Stimulated activated CD4-positive, alpha-beta T cell treated with anti-CD3 and anti-CD28 coated beads, Interleukin-1b, Interleukin-23, amount 100 ng/mL, for 48 hours (primary cell): Measurements from ENCODE around the gene TBC1D14.
"Not testable (repeated sequence)": the region's sequence is repeated elsewhere in the genome, so short reads cannot be mapped to it uniquely, and the experiment has no call there.

Source experiments
- DNase-seq: peaks from one replicate; pipeline ENCODE4 v3.0.0-alpha.2; 2020

The TBC1D14 gene

DNA sequence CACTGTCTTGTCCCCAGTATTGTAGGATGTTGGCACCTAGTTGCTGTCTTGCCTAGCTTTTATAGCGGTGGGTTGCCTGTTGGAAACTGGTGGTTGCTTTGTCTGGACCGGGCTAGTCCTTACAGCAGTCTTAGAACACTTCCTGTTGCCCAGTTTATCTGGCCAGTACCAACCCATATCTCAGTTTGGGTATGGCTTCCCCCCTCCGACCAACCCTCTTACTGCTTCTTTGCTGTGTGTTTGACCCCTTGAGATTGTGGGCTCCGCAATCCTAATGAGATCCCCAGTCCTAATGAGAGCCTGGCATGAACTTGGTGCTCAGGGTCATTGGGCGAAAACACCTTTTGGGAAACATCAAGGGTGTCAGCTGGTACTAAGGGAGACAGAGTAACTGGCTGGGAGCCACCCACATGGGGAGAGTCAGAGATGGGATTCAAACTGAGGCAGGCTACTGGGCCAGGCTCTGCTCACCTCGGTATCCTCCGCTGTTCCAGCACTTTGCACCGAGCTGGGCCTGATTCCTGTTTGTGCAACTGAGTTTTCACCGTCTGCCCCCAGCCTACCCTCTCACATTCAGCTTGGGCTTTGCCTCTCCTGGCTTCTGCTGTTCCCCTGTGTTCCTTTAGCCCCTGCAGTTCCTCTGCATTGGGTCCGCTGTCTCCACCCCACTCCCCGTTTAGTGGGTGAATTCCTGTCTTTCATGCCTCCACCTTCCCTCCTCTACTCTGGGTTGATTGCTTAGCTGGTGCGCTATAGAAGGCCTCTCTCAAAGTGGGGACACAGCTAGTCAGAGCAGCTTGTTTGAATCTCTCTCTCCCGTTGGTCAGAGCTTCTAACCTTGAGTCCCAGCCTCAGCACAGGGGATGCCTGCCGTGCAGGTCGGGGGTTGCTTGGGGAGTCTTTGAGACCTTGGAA, 1.6 kb downstream of the TBC1D14 start:
- no peak for DNase-seq

DNA sequence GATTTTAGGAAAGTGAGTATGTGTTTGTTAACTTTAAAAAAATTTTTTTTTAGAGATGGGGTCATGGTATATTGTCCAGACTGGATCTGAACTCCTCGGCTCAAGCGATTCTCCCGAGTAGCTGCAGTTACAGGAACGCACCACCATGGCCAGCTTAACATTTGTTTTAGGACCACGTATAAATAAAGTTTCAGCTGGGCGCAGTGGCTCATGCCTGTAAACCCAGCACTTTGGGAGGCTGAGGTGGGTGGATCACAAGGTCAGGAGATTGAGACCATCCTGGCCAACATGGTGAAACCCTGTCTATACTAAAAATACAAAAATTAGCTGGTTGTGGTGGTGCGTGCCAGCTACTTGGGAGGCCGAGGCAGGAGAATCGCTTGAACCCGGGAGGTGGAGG, 2.3 kb downstream of the TBC1D14 start:
- DNase-seq: not testable (repeated sequence)

DNA sequence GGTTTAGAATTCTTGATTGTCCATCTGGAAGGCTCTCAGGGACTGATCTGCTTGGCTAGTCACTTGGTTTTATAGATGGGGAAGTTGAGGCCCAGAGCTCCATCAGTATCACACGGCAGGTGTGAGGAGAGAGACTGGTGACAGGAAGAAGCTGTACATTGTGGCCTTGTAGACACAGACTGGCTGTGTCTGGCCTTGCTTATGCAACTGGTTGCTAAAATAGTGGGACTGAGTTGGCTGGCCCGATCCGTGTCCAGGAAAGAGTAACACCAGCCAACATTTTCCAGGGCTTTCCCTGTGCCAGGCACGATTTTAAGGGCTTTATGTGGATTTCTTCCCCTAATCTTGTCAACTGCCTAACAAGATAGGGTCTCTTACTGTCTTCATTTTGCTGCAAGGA, 2.8 kb downstream of the TBC1D14 start:
- no peak for DNase-seq

DNA sequence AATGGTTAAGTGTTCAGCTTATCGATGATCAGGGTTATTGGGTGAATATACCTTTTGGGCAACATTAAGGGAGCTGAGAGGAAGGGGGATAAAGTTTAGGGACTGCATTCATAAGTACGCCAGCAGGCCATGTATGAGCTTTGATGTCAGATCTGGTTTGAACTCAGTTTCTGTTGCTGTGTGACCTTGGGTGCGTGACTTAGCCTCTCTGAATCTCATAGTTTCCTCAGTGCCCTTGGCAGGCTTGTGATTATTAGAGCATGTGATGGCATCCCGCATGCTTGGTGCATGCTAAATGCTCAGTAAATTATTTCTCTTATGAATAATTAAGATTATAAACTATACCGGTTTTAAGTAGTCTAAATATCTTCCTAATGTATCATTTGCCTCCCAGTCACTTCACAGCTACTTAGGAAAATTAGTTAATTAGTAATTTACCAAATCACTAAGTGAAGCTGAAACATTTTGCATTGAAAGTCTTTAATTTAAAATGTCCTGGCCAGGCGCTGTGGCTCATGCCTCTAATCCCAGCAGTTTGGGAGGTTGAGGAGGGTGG, 3.8 kb downstream of the TBC1D14 start:
- no peak for DNase-seq

DNA sequence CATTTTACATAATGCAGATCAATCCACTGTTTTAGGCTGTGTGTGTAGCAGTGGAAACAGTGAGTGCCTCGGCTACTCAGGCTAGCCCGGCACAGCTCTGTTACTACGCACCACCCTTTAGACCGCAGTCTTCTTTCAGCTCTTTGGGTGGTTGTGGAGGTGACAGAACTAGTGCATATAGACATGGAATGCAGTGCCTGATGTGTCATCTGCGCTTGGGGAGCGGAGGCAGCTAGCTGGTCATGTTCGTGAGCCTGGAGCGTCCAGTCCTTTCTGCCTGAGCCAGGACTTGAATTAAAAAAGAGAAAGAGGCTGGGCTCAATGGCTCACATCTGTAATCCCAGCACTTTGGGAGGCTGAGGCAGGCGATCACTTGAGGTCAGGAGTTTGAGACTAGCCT, 4.8 kb downstream of the TBC1D14 start:
- no peak for DNase-seq

DNA sequence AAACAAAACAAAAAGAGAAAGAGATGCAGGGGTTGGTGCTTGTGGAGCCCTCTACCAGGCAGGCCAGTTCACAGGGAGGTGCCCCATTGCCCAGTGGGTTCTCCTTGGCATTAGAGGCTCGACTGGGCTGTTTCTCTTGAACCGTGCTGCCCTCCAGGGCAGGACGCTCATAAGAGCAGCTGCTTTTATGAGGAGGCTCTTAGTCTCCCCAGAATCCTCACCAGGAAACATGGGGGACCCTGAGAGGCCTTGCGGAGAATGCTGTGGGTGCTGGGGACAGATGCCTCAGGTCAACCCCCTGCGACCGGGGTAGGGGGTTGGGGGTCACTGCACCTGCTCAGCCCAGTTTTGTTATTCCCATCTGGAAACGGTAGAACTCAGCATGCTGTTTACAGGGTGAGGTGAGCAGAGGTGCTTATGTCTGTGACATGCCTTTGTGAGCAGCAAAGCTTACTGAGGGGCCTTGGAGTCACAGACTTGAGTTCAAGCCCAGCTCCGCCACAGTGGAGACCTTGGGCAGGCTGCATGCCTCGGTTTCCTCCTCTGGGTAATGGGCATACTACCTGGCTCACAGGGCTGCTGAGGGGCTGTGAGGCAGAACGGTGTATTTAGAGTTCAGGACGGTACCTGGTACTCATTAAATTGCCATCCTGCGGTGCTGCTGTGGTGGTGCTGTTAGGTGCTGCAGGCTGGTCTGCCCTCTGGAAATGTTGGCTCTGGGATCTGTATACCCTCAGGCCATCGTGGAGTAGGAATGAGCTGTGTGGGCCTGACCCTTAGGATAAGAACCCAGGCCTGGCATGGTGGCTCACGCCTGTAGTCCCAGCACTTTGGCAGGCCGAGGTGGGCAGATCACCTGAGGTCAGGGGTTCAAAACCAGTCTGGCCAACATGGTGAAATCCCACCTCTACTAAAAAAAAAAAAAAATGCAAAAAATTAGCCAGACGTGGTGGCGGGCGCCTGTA, 5.7 kb downstream of the TBC1D14 start:
- no peak for DNase-seq

DNA sequence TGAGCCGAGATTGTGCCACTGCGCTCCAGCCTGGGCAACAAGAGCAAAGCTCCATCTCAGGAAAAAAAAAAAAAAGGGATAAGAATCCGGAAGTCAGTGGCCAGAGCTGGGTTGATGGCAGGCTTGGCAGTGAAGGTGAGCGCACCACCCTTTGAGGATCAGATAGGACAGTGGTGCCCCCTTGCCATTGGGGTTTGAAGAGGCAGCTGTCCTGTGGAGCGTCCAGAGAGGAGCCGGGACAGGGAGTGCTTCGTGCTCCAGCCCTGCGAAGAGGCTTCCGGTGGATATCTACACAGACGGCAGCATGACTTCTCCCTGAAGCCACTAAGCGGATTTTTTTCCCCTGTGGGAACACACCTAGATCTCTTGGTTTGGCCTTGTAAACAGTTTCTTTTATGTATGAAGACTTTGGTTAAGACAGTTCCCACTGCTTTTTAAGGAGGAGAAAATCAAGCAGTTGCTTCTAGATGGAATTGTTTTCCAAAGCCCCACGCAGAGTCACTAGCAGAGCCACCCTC, 6.5 kb downstream of the TBC1D14 start:
- DNase-seq: no peak

DNA sequence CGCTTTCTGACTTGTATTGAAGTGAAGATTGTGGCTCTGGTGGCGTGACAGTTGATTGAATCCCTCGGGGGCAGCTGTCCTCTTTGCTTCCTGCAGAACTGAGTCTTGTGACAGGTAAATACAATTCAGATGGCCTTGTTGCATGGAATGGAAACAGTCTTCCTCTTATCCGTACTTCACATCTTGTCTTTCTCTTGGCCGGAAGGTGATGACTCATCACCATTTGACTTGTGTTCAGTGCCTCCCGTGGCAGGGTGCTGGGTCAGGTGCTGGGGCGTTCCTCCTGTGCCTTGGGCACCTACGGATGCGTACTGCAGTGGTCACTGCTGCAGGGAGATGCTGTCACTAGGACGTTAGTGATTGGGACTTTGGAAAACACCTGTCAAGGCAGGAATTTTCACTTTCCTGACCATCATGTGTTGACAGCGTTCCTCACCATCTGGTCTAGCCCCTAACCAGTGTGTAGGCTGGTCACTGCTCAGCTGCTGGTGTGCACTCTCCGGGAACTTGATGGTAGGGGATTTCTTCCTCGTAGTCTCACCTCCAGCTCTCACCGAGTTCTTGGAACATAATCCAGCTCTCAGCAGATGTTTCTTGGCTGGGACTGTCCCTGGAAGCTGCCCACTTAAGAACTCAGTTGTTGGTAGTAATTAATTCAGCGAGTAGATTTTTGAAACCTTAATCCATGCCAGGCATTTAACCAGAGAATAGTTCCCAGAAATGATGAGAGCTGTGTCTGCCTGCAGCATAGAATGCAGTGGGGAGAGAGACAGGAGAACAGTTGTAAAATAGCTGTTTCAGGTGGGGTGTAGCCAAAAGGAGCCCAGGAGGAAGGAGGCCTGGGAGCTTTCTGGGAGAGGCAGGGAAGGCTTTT, 7.2 kb downstream of the TBC1D14 start:
- peak; percentile 64 for DNase-seq

DNA sequence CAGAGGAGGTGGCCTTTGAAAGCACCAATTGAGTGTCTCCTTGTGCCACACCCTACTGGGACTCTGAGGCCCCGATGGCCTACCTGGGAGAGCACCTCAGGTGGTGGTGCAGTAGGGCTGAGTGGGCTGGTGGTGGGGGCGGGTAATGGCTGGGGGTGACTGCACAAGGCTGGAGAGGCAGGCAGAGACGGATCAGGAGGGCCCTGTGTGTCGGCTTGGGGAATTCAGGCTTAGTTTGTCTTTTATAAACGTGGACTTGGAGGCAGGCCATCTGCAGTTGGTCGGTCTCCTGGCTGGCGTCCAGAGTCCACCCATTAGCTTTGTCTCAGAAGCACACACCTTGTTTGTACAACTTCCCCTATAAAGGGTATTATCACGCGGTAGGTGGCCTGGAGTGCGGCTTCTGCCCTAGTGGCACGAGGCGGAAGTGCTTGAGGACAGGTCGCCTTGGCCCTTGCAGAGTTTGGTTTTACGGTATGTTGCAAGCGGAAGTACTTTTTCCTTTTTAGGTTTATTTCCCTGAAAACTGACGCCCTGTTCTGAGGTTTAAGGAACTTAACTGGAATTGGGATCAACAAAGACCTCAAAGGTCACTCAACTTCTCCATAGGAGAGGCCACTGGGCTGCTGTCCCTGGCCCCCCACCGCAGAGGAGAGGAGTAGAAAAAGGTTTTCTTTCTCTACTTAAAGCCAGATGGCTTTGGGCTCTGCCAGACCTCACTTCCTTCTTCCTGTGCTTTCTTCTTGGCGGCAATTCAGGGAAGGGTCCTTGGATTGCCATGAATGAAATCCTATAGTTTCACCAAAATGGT, 8.0 kb downstream of the TBC1D14 start:
- peak; percentile 43 for DNase-seq

DNA sequence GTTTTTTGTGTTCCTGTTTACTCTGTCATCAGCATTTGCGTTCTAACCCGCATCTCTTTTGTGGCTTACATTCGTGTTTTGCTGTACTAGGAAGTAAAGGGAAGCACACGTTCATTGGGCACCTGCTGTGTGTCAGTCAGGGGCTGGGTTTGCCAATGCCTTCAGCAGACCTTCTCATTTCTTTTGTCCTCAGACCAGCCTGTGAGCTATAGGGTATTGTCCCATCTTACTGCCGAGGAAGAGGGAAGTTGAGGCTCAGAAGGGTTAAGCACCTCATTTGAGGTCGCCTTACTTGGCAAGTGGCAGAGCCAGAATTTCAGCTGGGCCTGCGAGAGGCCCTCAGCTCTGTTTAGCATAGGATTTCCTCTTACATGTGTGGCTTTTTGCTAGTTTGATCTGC, 8.7 kb downstream of the TBC1D14 start:
- DNase-seq: no peak

DNA sequence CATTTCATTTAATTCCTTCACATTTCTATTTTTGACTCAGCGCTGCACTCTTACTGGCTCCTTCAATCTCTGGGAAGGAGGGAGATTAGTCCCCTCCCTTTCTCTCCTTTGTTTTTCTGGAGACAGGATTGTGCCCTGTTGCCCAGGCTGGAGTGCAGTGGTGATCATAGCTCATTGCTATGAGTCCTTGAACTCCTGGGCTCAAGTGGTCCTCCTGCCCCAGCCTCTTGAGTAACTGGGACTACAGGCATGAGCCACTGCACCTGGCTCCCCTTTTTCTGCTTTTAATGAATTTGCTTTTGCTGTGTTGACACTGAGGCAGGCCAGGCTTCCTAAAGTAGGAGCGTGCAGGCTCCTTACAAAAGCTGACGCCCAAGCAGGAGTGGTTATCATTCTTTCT, 10.5 kb downstream of the TBC1D14 start:
- no peak for DNase-seq

DNA sequence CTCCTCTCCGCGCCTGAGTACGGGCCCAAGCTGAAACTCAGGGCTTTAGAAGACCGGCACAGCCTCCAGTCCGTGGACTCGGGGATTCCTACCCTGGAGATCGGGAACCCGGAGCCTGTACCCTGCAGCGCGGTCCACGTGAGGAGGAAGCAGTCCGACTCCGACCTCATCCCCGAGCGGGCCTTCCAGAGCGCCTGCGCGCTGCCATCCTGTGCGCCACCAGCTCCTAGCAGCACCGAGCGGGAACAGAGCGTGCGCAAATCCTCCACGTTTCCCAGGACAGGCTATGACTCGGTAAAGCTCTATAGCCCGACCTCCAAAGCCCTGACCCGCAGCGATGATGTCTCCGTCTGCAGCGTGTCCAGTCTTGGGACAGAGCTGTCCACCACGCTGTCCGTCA, 13.9 kb downstream of the TBC1D14 start:
- no peak for DNase-seq

DNA sequence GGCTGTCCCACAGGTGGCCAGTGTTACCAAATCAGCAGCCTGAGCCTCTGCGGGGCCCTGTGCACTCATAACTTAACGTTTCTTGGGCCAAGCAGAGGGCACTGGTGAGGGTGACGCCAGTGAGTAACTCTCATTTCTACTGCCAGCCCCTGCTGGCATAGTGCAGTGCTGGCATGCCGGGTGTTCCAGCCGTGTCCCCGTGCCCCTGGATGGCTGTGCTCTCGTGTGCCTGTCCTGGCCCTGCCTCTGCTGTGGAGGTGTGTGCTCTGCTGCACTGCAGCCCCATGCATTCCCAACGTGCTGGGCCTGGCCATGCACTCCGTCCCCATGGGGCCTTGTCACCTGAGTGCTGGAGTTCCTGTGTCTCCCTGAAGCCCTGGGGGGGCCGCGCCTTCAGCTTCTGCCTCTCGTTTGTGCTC, 14.7 kb downstream of the TBC1D14 start:
- no peak for DNase-seq

DNA sequence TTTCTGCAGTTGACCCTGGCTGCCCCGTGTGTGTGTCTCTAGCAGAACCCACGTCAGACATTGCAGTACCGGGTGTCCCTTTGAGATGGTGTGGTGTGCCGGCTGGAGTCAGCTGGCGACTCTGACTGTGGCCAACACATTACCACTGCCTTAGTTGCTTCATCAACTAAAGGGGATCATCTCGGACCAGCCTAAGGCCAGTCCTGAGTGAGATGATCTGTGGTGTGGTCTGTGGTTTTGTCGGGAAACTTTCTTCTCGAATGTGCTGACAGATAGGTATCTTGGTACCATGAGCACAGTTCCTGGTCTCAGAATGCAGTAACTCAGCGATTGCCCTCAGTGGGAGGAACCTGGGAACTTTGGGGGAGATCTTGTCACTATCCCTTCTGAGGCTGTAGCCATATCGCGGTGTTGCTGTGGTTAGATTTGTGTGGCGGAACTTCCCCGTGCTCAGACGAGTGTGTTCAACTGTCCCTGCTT, 15.8 kb downstream of the TBC1D14 start:
- DNase-seq: peak; percentile 13

DNA sequence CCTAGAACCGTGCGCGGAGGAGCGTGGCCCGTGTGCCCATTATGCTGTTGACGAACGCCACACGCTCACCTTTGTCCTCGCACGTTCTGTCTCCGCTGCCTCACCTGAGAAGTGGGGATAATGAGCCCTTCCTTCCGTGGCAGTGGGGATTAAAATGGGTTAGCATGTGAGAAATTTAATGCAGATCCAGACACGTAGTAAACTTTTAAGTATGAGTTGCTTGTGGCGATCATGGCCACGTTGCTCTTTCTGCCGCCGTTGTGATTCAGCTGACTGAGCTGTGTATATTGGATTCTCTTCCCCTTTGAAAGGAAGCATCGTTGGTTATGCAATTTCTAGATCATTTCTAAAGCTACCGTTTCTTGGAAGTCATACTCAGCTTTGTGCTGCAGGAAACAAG, 16.5 kb downstream of the TBC1D14 start:
- DNase-seq: no peak

DNA sequence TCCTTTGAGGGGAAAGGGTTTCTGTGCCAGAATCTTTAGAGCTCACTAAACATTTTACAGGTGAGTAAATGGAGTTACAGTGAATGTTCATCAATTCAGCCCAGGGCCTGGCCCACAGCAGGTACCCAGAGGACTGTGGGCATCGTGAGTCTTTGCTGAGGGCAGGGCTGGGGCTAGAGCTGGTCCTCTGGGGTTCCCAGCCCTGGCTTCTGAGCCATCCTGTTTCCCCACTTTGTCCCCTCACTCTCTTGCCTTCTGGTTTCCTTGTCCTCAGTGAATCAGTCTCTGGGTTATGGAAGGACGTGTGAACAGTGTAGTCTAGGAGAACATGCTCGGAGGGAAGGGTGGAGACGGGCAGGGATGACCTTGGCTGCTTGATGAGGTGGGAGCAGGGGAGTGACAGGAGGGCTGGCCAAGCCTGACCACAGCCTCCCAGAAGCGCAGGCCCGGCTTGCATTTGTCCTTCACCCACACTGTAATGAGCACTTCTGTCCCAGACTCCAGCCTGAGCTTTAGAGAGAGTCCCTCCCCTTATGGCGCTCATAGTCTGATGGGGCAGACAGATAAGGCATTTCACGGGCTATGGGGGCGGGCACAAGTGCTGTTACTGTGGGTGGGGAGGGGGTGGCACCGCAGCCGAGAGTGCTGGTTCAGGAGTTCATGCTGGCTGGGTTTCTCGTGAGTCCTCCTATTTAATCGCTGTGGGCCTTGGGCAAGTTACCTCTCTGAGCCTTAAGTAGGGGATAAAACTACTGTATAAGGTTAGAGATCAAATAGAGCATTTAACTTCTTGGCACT, 17.3 kb downstream of the TBC1D14 start:
- DNase-seq: peak; percentile 42

DNA sequence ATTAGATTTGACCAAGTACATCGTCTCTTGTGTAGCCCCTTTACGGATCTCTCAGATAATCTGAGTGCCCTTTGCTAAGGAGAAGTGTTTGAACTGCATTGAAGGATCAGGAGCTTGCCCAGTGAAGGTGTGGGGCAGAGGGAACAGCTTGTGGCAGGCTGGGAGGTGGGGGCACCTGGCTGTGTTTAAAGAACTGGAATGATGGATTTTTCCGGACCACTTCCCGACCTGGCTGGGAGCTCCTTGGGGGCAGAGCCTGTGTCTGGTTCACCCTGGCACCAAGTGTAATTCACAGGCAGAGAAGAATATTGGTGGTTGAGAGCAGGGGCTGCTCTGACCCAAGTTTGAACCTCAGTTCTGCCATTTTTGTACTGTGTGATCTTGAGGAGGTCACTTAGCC, 18.5 kb downstream of the TBC1D14 start:
- no peak for DNase-seq

DNA sequence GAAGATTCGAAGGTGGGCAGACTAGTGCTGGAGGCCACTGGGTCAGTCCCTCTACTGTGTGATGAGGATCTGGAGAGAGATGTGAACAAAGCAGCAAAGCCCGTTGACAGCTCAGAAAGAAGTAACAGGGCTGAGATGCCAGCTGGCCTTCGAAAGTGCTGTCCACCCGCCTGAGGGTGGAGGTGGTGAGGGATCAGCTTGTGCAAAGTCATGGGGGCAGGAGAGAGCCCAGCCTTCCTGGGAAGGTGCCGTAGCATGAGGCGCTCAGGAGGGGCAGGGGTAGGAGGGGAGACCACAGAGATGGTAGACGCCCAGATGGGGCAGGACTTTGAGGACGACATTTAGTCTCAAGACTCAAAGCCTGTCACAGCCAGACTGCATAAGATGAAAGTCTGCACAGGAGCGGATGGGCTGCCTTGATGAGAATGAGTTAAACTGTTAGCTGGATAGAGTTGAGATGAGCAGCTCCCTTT, 19.7 kb downstream of the TBC1D14 start:
- DNase-seq: no peak

DNA sequence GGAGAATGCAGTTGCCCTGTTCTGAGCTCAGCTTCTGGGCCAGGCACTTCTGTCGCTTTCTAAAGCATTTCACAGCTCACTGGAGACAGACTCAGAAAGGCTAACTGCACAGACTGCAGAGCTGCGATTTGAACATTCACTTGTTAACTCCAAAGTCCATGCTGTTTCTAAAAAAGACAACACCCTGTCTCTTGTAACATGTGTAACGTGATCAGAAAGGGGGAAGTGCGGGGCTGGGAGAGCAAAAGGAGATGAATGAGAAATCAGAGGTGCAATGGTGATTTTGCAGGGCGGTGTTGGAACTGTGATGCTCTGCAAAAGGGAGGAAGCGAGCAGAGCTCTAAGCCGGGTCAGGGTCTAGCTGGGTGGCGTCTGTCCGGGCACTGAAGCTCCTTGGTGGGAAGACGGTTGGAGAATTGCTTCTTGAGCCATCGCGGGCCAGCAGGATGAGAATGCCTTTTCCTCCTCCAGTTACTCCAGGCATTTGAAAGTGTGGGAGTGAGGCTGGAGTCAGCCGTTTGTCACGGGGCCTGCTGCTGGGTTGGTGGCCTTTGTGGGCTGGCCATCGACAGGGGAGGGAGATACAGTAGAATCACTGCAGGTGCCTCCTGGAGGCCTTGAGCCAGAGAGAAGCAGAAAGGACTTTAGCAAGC, 20.3 kb downstream of the TBC1D14 start:
- no peak for DNase-seq

DNA sequence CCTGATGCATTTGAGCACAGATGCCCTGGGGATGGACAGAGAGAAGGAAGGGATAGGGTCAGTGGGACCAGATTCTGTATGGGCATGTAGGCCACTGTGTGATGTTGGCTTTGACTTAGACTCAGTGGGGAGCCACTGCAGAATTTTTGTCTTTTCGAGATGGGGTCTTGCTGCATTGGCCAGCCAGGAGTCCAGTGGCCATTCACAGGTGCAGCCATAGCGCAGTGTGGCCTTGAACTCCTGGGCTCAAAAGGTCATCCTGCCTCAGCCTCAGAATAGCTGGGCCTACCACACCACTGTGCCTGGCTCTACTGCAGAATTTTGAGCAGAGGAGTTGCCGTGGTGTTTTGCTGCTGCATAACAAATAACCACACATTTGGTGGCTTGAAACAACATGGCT, 22.8 kb downstream of the TBC1D14 start:
- DNase-seq: no peak
